ENCODE measurements around the gene PWWP2B.
"Not testable (repeated sequence)": the region's sequence is repeated elsewhere in the genome, so short reads cannot be mapped to it uniquely, and the experiment has no call there.

PWWP2B gene

DNA sequence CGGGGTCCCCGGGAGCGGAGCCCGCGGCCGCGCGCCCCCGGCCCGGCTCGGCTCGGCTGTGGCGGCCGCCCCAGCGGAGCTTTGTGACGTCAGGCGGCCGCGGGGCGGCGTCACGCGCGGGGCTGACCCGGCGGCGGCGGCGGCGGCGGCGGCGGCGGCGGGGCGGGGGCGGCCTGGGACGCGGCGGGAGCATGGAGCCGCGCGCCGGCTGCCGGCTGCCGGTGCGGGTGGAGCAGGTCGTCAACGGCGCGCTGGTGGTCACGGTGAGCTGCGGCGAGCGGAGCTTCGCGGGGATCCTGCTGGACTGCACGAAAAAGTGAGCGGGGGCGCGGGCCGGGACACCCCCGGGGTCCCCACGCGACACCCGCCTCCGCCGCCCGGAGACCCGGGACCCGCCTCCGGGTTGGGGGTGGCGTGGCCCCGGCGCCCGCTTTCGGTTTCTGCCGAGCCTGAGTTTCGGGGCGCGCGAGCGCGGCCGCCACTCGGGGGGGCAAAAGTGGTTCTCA lies at the start of gene PWWP2B:
PWWP2B (plus strand) TSS at position 165 of the 506 bp plus-strand sequence; CDS start at position 192, 27 bp downstream.
- no peak for FAIRE-seq

DNA sequence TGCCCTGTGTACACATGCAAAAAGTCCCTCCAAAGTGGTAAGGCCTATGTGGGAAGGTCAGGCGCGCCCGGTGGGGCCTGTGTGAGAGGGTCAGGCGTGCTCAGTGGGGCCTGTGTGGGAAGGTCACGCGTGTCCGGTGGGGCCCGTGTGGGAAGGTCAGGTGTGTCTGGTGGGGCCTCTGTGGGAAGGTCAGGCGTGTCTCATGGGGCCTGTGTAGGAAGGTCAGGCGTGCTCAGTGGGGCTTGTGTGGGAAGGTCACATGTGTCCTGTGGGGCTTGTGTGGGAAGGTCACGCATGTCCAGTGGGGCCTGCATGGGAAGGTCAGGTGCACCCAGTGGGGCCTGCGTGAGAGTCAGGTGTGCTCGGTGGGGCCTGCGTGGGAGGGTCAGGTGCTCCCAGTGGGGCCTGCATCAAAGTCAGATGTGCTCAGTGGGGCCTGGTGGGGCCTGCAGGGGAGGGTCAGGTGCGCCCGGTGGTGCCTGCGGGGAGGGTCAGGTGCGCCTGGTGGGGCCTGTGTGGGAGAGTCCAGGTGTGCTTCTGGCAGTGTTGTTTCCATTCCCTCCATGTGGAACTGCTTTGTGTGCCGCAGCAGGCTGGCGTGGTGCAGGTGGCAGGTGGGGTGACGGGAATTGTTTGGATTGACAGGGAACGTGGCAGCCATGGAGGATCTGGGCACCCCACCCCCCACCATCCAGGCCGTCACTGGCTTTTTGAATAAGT lies 49.6 kb upstream of the PWWP2B start:
- no peak for FAIRE-seq

DNA sequence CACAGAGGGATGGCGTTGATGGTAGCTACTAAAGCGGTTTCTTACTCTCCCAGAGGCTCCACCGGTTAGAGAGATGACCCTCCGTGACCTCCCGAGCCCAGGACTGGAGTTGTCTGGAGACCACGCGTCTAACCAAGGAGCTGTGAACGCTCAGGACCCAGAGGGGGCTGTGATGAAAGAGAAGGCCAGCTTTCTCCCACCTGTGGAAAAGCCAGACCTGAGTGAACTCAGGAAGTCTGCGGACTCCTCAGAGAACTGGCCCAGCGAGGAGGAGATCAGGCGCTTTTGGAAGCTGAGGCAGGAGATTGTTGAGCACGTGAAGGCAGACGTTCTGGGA lies 49.1 kb upstream of the PWWP2B start:
- FAIRE-seq: no peak

DNA sequence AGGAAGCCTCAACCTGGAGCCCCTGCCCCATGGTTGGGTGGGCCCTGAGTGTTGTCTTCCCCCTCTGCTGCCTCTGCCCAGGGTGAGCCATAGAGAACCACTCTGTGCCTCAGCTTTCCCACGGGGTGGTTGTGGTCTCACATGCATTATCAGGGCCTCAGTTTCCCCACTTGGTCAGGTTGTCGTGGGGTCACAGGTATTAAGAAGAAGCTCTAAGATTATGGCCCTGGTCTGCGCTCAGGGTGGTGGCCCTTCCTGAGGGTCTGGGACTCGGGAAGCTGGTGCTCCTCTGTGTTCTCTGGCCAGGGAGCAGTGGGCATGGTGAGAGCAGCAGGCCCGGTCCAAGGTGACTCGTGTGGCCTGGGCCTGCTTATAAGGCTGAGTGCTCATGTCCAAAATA lies 47.2 kb upstream of the PWWP2B start:
- FAIRE-seq: no peak

DNA sequence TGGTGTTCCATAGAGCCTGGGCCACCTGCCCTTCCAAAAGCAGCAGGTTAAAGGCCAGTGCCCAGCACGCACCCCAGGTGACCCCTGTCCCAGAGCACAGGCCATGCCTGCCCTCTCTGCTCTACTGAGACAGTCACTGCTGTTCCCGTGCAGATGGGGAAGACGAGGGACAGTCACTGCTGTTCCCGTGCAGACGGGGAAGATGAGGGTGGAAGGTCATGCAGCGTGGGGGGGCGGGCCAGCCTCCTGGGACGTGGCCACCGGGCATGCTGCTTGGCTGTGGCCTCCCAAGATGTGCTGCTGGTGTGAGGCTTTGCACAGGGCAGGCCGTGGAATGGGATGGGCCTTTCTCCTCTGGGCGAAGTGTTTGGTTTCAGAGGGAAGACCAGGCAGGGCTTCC lies 46.6 kb upstream of the PWWP2B start:
- FAIRE-seq: no peak

DNA sequence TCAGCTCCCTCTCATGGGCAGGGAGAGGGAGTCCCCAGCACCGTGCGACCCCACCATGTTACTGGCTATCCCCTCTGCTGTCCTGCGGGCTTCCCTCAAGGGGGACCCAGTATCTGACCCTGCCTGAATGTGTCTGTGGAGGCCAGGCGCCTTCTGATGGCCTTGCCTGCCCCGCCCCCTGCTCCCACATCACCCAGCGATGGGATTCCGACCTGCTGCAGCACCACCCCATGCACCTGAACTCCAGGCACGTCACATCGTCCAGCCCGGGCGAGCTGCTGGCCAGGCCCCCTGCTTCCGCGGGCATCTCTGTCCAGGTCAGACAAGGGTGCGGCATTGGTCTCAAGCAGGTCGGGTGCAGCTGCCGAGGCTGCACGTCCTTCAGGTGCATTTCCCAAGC lies 46.1 kb upstream of the PWWP2B start:
- FAIRE-seq: no peak

DNA sequence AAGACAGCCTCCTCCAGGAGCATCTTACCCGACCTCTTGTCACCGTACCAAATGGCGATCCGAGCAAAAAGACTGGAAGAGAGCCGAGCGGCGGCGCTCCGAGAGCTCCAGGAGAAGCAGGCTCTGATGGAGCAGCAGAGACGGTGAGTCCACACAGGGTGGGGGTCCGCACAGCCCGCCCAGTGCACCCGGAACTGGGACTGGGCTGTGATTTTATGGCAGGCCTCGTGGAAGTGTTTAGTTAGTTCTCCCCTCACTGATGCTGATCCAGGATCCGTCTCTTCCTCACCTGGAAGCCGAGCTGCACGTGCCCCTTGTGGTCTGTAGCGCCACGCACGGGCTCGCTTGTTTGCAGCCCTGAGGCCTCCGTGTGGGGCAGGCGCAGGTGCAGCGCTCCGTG lies 45.4 kb upstream of the PWWP2B start:
- FAIRE-seq: no peak

DNA sequence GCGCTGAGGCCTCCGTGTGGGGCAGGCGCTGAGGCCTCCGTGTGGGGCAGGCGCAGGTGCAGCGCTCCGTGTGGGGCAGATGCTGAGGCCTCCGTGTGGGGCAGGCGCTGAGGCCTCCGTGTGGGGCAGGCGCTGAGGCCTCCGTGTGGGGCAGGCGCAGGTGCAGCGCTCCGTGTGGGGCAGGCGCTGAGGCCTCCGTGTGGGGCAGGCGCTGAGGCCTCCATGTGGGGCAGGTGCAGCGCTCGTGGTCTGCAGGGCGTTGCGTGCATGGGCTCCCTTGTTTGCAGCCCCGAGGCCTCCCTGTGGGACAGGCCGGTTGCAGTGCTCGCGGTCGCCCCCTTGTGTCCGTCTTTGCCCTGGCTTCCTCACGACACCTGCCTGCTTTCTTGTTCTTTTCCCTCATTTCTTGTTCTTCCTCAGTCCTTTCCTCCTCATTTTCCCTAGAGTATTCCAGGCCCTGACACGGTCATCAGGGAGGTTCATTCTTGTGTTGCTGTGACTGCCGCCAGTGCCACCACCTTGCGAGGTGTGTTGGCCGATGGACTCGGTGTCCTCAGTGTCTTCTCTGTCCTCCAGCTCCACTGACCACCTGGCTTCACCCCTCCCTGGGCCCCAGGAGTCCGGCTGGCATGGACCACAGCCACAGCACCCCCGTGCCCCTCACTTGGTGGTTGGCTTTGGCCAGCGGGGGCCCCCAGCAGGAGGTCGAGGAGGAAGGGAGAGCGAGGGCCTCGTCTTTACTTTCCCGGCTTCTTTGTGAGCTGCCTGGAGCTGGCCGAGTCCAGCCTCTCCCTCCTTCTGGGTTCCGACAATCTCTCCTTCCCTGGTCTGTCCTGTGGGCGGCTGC lies 44.3 kb upstream of the PWWP2B start:
- FAIRE-seq: not testable (repeated sequence)

DNA sequence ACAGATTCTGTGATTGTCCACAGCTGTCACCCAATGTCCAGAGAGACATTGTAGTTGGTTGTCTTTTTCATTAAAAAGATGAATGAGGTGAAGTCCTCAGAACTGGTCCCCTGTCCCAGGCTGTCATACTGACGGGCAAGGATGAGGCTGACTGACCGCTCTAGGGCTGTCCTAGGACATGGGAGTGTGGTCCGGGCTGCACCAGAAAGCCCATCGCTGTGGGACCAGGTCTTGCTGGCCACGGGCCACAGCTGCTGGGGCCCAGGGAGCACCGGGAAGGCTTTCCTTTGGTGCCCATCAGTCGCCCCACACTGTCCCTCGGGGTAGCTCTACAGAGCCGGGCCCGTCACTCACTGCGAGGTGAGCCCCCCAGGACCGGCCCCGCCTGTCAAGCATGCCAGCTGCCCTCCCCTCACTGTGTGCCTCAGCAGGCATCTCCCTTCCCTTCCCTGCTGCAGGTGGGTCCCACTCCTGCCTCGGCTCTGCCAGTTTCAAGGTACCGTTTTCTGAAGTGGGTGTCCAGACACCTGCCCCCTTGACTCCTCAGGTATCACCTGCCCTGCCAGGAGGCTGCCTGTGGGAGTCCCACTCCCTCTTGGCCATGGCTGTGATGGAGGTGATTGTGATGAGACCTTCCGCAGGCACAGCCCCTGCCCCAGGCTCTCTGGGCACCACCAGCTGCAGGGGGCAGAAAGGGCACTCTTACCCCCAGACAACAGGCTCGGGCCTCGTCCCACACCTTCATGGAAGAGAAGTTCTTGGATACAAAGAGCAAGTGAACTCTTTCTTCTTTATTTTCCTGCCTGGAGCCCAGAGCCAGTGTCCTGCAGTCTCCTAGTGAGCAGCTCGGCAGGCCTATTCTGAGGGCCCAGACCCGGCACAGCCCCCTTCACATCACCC lies 43.3 kb upstream of the PWWP2B start:
- FAIRE-seq: no peak

DNA sequence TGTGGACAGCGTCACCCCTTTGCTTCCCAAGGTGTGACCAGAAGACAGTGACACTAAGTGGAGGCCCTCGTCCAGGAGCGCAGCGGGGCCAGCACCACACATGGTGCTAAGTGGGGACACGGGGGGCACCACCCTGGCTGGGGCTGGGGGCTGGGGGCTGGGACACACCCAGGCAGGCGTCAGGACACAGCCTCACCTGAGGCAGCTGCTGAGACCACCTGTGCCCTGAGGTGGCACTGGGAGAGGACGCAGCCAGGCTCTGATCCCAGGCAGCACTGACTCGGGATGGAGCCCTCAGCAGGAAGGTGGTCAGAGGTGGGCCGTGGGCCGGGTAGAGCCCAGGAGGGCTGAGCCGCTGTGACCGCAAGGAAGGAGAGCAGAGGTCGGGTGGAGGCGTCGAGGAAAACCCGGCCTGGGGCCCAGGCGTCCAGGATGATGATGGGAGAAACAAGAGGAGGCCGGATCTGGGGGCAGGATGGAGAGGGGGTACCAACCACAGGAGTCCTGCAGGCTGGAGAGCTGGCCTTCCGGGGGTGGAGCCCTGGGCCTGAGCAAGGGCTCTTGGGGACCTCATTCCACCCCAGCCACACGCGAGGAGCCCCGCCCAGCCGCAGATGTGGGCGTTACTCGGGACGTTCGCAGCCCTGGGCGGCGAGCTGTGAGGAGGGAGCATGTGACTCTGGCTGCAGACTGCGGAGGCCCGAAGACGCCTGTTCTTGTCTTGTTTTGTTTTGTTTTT lies 42.5 kb upstream of the PWWP2B start:
- FAIRE-seq: no peak

DNA sequence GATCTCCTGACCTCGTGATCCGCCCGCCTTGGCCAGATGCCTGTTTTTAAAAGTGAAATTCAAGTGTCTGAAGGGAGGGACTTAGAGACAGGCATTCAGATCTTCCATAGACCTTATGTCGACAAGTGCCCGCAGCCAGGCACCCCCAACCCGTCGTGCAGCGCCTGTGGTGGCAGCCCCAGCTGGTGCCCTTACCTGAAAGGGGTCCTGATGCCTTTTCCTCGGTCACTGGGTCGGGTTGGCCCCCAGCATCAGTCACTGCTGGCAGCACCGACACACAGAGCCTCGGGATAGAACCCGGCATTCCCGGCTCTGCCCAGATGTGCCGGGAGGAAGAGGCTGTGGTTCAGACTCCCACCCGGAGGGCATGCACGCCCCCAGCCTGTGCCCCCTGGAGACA lies 41.7 kb upstream of the PWWP2B start:
- FAIRE-seq: no peak

DNA sequence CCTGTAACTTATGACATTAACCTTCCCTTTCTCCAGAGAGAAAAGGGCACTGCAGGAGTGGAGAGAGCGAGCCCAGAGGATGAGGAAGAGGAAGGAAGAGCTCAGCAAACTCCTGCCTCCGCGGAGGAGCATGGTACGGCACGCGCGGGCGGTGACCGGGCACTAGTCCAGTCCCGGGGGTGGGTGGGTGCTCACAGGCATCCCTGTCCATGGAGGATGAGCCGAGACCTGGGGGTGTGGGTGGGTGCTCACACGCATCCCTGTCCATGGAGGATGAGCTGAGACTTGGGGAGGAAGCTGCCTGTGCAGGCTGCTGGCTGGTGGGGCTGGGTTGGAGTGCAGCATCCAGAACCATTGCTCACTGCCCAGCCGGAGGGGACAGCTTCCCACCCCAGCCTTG lies 41.2 kb upstream of the PWWP2B start:
- FAIRE-seq: no peak

DNA sequence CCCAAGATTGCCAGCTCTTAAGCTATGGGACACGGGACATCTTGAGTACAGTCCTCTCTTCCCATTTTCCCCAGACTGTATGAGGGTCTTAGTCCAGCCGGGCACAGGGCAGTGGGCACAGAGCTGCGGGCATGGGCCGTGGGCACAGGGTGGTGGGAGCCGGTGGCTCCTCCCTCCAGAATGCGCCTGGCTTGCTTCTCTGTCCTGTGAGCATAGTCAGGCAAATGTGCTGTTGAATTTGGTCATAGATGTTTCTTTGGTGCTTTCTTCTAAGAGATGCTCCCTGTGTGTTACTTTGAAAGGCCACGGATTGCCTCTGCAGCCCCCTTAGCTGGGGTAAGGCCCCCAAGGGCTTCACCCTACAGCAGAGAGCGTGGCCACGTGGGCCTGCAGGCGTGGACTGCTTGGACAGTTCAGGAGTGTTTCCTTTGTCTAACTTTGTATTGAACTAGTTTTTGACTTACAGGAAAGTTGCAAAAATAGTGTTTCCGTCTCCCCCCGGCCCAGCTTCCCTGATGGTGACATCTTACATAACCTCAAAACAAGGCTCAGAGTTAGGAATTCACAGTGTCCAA lies 40.3 kb upstream of the PWWP2B start:
- FAIRE-seq: no peak

DNA sequence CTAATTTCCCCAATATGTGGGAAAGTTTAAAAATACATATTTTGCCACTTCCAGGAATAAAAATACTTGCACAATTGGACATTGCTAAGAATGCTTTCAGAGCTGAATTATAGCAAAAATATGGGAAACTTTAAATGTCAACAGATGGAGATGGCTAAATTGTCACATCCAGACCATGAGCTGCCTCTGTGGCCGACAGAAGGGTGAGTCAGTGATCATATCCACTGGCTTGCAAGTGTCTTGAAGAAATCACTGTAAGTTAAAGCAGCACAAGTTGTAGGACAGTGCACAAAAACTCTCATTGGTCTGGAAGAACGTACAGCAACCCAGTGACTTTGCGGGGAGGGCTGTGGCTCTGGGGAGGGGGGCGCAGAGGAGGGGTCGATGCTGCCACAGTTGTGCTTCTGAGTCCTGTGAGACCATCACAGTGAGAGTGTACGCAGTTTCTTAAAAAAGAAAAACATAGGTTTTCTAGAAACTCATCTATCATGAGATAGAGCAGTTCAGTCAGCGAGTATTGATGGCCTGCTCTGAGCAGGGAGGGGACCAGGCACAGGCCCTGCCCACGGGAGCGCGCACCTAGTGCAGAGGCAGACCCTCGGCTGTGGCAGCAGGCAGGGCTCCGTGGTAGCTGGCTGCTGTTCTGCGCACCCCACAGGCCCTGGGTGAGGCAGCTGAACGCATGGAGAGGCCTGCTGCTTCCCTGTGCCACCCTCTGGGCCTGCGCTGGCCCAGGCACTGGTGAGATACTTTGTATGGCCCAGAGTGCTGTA lies 39.5 kb upstream of the PWWP2B start:
- FAIRE-seq: no peak

DNA sequence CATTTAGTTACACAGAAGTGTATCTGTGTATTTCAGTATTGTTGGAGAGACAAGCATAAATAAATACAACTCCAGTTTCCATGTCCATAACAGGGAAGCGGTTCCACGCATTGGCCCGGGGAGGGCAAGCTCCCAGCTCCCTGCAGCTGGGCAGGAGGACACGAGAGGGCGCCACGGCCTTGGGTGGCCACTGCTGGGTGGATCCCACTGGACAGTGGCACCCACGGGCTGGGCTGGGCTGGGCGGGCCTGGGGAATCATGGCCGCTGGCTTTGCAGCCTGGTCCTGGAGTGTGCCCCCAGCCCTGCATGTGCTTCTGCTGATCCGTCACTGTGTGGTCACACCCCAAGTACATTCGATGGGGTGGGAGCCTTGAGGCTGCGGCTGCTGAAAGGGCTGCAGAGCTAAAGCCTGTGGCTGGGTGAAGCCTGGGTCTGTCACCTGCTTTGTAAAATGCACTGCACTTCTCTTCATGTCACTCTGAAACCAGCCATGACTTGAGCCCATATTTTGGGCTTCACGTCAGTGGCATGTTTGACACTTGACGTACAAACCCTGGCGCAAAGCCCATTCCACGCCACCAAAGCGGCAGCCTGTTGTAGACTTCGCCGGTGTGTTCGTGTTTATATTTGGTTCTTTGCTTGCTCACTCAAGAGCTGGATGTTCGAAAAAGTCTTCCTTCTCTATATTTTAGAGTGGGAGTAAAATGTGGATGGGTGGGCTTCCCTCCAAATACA lies 37.5 kb upstream of the PWWP2B start:
- no peak for FAIRE-seq

DNA sequence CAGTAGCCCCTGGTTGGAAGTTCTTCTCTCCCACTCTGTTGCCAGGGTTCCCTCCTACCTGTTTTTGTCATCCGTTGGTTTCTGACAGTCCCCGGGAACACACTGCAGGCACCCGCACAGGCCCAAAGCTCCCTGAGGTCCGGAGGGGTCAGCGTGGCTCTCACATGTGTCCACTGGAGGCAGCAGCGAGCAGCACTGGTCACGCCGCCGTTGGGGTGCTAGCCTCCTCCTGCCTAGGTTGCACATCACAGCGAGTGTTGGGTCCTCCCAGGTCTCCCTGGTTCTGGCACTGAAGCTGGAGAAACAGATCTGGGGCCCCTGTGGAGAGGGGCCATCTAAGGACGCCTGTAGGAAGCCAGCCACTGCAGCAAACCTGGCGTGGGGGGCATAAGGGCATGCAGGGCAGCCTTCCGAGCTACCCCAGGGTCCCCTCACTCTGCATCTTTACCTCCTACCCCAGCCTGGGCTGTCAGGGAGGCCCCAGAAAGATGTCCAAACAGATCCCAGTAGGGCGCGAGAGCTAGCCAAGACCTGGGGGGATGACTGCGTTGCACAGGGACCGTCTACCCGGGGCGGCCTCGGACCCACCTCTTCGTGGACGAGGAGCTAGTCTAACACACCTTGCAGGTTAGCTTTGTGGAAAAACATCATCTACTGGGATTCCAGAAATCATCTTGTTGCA lies 36.1 kb upstream of the PWWP2B start:
- no peak for FAIRE-seq

DNA sequence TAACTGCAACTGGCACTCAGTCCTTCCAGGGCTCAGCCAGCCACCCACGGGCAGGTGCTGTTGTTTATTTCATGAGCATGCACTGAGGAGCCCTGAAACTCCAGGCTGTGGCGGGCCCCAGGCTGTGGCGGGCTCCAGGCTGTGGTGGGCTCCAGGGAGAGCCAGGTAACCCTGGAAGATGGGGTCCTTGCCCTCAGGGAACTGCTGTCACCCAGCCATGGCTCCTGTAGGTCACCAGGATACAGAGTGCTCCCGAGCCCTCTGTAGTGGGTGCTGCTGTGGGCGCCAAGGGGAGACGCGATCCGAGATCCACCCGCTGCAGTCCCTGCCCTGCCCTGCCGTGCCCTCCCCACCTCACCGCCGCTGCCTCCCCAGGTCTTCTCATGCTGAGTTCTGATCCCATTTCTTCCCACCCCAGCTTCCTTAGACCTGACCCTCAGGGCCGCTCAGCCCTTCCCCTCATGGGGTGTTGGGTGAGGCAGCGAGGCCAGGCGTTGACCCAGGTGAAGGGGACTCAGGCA lies 35.4 kb upstream of the PWWP2B start:
- FAIRE-seq: no peak

DNA sequence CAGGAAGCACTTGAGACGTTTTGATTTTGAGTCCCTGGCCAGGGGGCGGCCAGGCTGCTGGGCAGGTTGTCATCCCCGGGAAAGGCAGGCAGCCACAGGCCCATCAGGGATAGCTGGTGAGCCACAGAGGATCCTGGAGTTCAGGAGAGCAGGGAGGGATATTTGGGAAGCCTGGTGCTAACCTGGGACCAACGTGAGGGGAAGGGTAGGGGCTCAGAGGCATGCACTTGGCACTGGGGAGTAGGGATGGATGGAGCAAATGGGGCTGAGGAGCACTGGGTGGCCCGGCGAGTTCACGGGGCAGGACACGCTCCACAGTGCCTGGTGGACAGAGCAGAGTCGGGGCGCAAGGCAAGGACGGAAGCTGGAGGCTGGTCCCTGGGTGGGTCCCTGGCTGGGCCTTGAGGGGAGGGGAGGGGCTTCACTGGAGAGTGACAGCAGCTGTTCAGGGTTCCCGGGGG lies 34.8 kb upstream of the PWWP2B start:
- no peak for FAIRE-seq

DNA sequence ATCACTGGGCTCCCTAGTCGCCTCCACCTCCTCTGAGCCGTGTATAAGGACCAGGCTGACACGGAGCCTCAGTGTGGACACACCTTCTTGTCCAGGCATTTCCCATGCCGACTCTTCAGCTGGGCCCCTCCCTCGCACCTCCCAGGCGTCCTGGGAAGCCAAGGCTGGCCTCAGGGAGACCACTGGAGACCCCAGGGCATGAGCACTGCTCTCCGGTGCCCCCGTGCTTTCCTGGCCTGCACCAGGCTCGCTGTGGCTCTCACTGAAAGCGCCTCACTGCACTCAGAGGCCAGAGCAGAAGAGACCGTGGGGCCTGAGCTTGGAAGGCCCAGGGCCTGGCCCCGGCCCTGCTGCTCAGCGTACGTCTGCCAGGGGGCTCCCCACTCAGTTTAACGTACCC lies 33.6 kb upstream of the PWWP2B start:
- no peak for FAIRE-seq

Data from islet of Langerhans (tissue), 1 donor.